ENCODE results near the gene TRIM17. TPM values are rescaled to one million over a fixed set of nuclear protein-coding genes. Genes with fewer than 3 reads are reported as not detected.
"Not testable (repeated sequence)": the region's sequence is repeated elsewhere in the genome, so short reads cannot be mapped to it uniquely, and the experiment has no call there.

The TRIM17 gene
- polyA plus RNA-seq, 3 donors, result not detected

DNA sequence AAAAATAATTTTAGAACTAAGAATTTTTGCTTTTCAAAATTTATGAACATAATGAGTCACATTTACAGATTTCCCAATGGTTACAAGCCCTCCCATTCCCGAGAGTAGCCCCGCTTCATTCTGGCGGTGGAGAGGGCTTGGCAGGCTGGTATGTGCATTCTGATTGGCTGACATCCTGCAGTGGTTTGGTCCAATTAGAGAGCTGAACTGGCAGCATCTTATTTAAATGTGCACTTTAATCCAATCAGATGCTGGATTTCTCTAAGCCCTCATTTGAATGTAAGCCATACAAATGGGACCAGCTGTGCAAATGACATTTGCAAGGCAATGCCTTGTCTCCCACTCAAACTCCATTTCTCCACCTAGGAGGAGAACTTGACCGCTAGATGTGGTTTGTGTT is 18.0 kb upstream of the TRIM17 start:
- Histone ChIP-seq H3K79me2 (ENCODE audit: insufficient read depth, low read length) (no peaks in the 10 kb centered on the region), H3K4me2 (replicated peaks; ENCODE audit: extremely low read depth, low read length, poor library complexity, severe bottlenecking) (no peak overlapping the region), H3K9me3 (replicated peaks in 1 of 2; ENCODE audit: control insufficient read depth in 1 of 2, insufficient read depth in 1 of 2, low read length in 2 of 2) (no peaks in the 10 kb centered on the region), H3K4me3 (replicated peaks in 1 of 3; ENCODE audit: low read depth in 2 of 3, low read length in 3 of 3) (no peak overlapping the region), H3K27me3 (ENCODE audit: control insufficient read depth in 2 of 2, insufficient read depth in 2 of 2, low read length in 2 of 2) (peaks cover 3 to 18% of the 10 kb centered on the region in 2 donors), H4K20me1 (ENCODE audit: insufficient read depth, low read length) (no peaks in the 10 kb centered on the region), H3K9ac (ENCODE audit: insufficient read depth, low read length, poor library complexity, severe bottlenecking) (no peak overlapping the region), H2AFZ (ENCODE audit: insufficient read depth, low read depth, low read length, poor library complexity, severe bottlenecking) (no peak overlapping the region), H3K36me3 (replicated peaks in 1 of 2; ENCODE audit: control insufficient read depth in 1 of 2, insufficient read depth in 2 of 2, low read length in 2 of 2) (no peaks in the 10 kb centered on the region), H3K4me1 (ENCODE audit: control insufficient read depth in 1 of 2, insufficient read depth in 2 of 2, low read length in 2 of 2) (no peaks in the 10 kb centered on the region), H3K27ac (ENCODE audit: low read depth in 1 of 2, low read length in 2 of 2) (no peak overlapping the region)
- Mint-ChIP-seq H3K27me3 (ENCODE audit: low read depth in 3 of 3) (peaks cover 19 to 38% (median 30%) of the 10 kb centered on the region in 3 donors), H3K4me1 (no peaks in the 10 kb centered on the region), H3K36me3 (no peaks in the 10 kb centered on the region), H3K4me3 (no peak overlapping the region), H3K27ac (no peak overlapping the region), H3K9me3 (no peaks in the 10 kb centered on the region)
- 95% methylated on average over 3 of the region's 4 CpGs for WGBS (ENCODE audit: insufficient coverage)
- intact Hi-C loops (cut with micrococcal nuclease), result no loop called here
- no peak for DNase-seq
- TF ChIP-seq, protein P1, sequence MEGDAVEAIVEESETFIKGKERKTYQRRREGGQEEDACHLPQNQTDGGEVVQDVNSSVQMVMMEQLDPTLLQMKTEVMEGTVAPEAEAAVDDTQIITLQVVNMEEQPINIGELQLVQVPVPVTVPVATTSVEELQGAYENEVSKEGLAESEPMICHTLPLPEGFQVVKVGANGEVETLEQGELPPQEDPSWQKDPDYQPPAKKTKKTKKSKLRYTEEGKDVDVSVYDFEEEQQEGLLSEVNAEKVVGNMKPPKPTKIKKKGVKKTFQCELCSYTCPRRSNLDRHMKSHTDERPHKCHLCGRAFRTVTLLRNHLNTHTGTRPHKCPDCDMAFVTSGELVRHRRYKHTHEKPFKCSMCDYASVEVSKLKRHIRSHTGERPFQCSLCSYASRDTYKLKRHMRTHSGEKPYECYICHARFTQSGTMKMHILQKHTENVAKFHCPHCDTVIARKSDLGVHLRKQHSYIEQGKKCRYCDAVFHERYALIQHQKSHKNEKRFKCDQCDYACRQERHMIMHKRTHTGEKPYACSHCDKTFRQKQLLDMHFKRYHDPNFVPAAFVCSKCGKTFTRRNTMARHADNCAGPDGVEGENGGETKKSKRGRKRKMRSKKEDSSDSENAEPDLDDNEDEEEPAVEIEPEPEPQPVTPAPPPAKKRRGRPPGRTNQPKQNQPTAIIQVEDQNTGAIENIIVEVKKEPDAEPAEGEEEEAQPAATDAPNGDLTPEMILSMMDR (IDR thresholded peaks at IDR 0.05), result no peak

DNA sequence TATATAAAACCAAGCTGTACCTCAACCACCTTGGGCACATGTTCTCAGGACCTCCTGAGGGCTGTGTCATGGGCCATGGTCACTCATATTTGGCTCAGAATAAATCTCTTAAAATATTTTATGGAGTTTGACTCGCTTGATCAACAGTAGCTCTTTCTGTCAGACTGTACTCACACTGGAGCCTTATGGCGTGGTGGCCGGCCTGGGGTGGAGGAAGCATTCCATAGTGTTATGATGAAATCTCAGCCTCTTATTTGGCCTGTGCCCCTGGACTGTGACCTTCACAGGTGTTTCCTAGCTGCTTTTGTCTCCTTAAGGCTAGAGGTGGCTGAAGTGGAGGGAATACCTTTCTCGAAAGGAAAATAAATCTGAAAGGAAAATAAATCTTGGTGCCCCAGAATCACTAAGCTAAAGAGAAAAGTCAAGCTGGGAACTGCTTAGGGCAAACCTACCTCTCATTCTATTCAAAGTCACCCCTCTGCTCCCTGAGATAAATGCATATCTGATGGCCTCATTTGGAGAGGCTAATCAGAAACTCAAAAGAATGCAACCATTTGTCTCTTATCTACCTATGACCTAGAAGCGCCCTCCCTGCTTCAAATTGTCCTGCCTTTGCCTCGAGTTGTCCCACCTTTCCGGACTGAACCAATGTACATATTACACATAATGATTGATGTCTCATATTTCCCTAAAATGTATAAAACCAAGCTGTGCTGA is 16.8 kb upstream of the TRIM17 start:
- H4K20me1 ChIP-seq (ENCODE audit: insufficient read depth, low read length); H3K36me3 ChIP-seq (replicated peaks in 1 of 2; ENCODE audit: control insufficient read depth in 1 of 2, insufficient read depth in 2 of 2, low read length in 2 of 2); H3K4me3 ChIP-seq (replicated peaks in 1 of 3; ENCODE audit: low read depth in 2 of 3, low read length in 3 of 3); H3K4me1 ChIP-seq (ENCODE audit: control insufficient read depth in 1 of 2, insufficient read depth in 2 of 2, low read length in 2 of 2); H3K4me1 Mint-ChIP-seq; DNase-seq; intact Hi-C loops (cut with micrococcal nuclease); H3K27ac ChIP-seq (ENCODE audit: low read depth in 1 of 2, low read length in 2 of 2); H3K36me3 Mint-ChIP-seq; H3K79me2 ChIP-seq (ENCODE audit: insufficient read depth, low read length); H3K9ac ChIP-seq (ENCODE audit: insufficient read depth, low read length, poor library complexity, severe bottlenecking); H2AFZ ChIP-seq (ENCODE audit: insufficient read depth, low read depth, low read length, poor library complexity, severe bottlenecking); H3K27ac Mint-ChIP-seq; H3K9me3 ChIP-seq (replicated peaks in 1 of 2; ENCODE audit: control insufficient read depth in 1 of 2, insufficient read depth in 1 of 2, low read length in 2 of 2); H3K4me2 ChIP-seq (replicated peaks; ENCODE audit: extremely low read depth, low read length, poor library complexity, severe bottlenecking); H3K9me3 Mint-ChIP-seq: not testable (repeated sequence)
- Mint-ChIP-seq H3K4me3 (peak overlapping the region in 1 of 2 donors; percentile 26), H3K27me3 (ENCODE audit: low read depth in 3 of 3) (peaks cover 17 to 37% (median 31%) of the 10 kb centered on the region in 3 donors)
- H3K27me3 ChIP-seq (ENCODE audit: control insufficient read depth in 2 of 2, insufficient read depth in 2 of 2, low read length in 2 of 2), result peaks cover 3 to 21% of the 10 kb centered on the region in 2 donors
- WGBS (ENCODE audit: insufficient coverage), result 88% methylated on average over 4 of the region's 7 CpGs
